H1 (cell line): ENCODE results near the gene STEAP2. TPM values are rescaled to one million over a fixed set of nuclear protein-coding genes. Genes with fewer than 3 reads are reported as not detected.

ENCODE experiments used
- CTCF ChIA-PET: fragments of 300-600 bp; sonication (Branson Sonifier 250); formaldehyde crosslinking; loops from one replicate; lab custom pipeline; 2021; ENCODE audit not compliant: partially characterized antibody; lab: Charles Lee
- POLR2A ChIA-PET: fragments of 300-600 bp; sonication (Branson Sonifier 250); formaldehyde crosslinking; loops from one replicate; lab custom pipeline; 2021; ENCODE audit warnings: inconsistent platforms; ENCODE audit not compliant: partially characterized antibody; lab: Charles Lee
- DNase-seq, 2 experiments: peaks; one replicate each; pipeline versions ENCODE4 v3.0.0 to v3.0.0-alpha.2; 2010 to 2022; ENCODE audit warnings: low spot score in 2 of 2, low read depth in 1 of 2, mixed read lengths in 1 of 2
- FAIRE-seq: peaks from 2 replicates; lab custom pipeline; 2011; peaks lifted over from hg19 to GRCh38; lab: Jason Lieb, UNC
- H2AFZ ChIP-seq: 2 replicates; pipeline ENCODE4 v1.8.1; 2012; ENCODE audit warnings: low read length, inconsistent platforms
- H2AK5ac ChIP-seq: 2 replicates; pipeline ENCODE4 v1.6.1; 2013; ENCODE audit warnings: low read depth, low read length
- H2BK120ac ChIP-seq: replicated peaks from 2 replicates; pipeline ENCODE3; 2013; ENCODE audit warnings: low read depth, low read length, inconsistent platforms
- H2BK12ac ChIP-seq: 2 replicates; pipeline ENCODE4 v1.6.1; 2013; ENCODE audit warnings: low read depth, low read length
- H2BK15ac ChIP-seq: 2 replicates; pipeline ENCODE4 v1.6.1; 2013; ENCODE audit warnings: low read length
- H2BK20ac ChIP-seq: 2 replicates; pipeline ENCODE4 v1.6.1; 2013; ENCODE audit warnings: low read length
- H2BK5ac ChIP-seq: 2 replicates; pipeline ENCODE4 v1.6.1; 2013; ENCODE audit warnings: low read depth, low read length
- H3K14ac ChIP-seq: 2 replicates; pipeline ENCODE4 v1.6.1; 2013; ENCODE audit warnings: inconsistent platforms; ENCODE audit not compliant: insufficient read length
- H3K18ac ChIP-seq: 2 replicates; pipeline ENCODE4 v1.6.1; 2013; ENCODE audit warnings: low read length; ENCODE audit errors: extremely low read depth
- H3K23ac ChIP-seq: 2 replicates; pipeline ENCODE4 v1.6.1; 2013; ENCODE audit warnings: inconsistent platforms; ENCODE audit not compliant: insufficient read length
- H3K23me2 ChIP-seq: 2 replicates; pipeline ENCODE4 v1.6.1; 2013; ENCODE audit warnings: low read depth, low read length
- H3K27ac ChIP-seq: 2 replicates; pipeline ENCODE4 v1.6.1; 2011; ENCODE audit warnings: low read depth, low read length, inconsistent platforms
- H3K27me3 ChIP-seq, 4 experiments: replicated peaks in 1 of 4; 1 replicate in 1 of 4; 2 replicates in 3 of 4; pipeline versions ENCODE4 v1.6.1 to v1.8.1; 2011 to 2013; ENCODE audit warnings: low read length in 3 of 4, mild to moderate bottlenecking in 3 of 4, inconsistent platforms in 2 of 4, mixed read lengths in 2 of 4, moderate library complexity in 1 of 4; ENCODE audit not compliant: control insufficient read depth in 3 of 4, insufficient read depth in 3 of 4; ENCODE audit errors: extremely low read depth in 1 of 4
- H3K36me3 ChIP-seq, 4 experiments: 2 replicates each; pipeline versions ENCODE4 v1.6.1 to v1.8.1; 2011 to 2013; ENCODE audit warnings: mild to moderate bottlenecking in 4 of 4, low read length in 3 of 4, moderate library complexity in 2 of 4, control low read depth in 1 of 4, inconsistent platforms in 1 of 4; ENCODE audit not compliant: insufficient read depth in 4 of 4, control insufficient read depth in 2 of 4
- H3K4ac ChIP-seq: replicated peaks from 2 replicates; pipeline ENCODE3; 2013; ENCODE audit warnings: low read length, low read depth, mixed read lengths, inconsistent platforms; ENCODE audit not compliant: insufficient read length
- H3K4me1 ChIP-seq, 4 experiments: replicated peaks in 1 of 4; 1 replicate in 1 of 4; 2 replicates in 3 of 4; pipeline versions ENCODE4 v1.6.1 to v1.8.1; 2011 to 2013; ENCODE audit warnings: low read length in 3 of 4, inconsistent platforms in 2 of 4, mixed read lengths in 1 of 4; ENCODE audit not compliant: insufficient read depth in 4 of 4, control insufficient read depth in 3 of 4
- H3K4me2 ChIP-seq, 2 experiments: 2 replicates each; pipeline versions ENCODE4 v1.6.1 to v1.8.1; 2011 to 2013; ENCODE audit warnings: low read depth in 2 of 2, low read length in 2 of 2, control low read depth in 1 of 2, inconsistent platforms in 1 of 2, mild to moderate bottlenecking in 1 of 2; ENCODE audit not compliant: insufficient read depth in 1 of 2
- H3K4me3 ChIP-seq, 4 experiments: fragments of 200-600, 300-600 bp in 1 of 4; sonication (generic), shearing (Covaris generic), sonication (Bioruptor Twin) in 1 of 4; 2 replicates each; pipeline versions ENCODE4 v1.5.1 to v1.8.1; 2011 to 2016; ENCODE audit warnings: low read length in 4 of 4, low read depth in 3 of 4, control low read depth in 2 of 4, inconsistent platforms in 2 of 4, mild to moderate bottlenecking in 2 of 4, mixed read lengths in 1 of 4, moderate library complexity in 1 of 4; ENCODE audit not compliant: insufficient read depth in 2 of 4; ENCODE audit errors: extremely low read depth in 1 of 4
- H3K56ac ChIP-seq: replicated peaks from 2 replicates; pipeline ENCODE3; 2013; ENCODE audit warnings: low read depth, mild to moderate bottlenecking, mixed read lengths, low read length, inconsistent platforms; ENCODE audit not compliant: insufficient read length
- H3K79me1 ChIP-seq: 2 replicates; pipeline ENCODE4 v1.6.1; 2013; ENCODE audit warnings: low read depth, low read length, control low read depth
- H3K79me2 ChIP-seq, 2 experiments: 2 replicates each; pipeline versions ENCODE4 v1.6.1 to v1.8.1; 2012 to 2013; ENCODE audit warnings: low read length in 2 of 2, mild to moderate bottlenecking in 2 of 2, inconsistent platforms in 1 of 2; ENCODE audit not compliant: insufficient read depth in 2 of 2, control insufficient read depth in 1 of 2
- H3K9ac ChIP-seq, 4 experiments: replicated peaks in 1 of 4; 1 replicate in 1 of 4; 2 replicates in 3 of 4; pipeline versions ENCODE4 v1.6.1 to v1.8.1; 2011 to 2013; ENCODE audit warnings: low read depth in 3 of 4, low read length in 3 of 4, control low read depth in 2 of 4, mild to moderate bottlenecking in 2 of 4, moderate library complexity in 2 of 4, inconsistent platforms in 1 of 4; ENCODE audit errors: extremely low read depth in 1 of 4
- H3K9me3 ChIP-seq, 2 experiments: 2 replicates each; pipeline versions ENCODE4 v1.6.1 to v1.8.1; 2012 to 2013; ENCODE audit warnings: mild to moderate bottlenecking in 2 of 2, moderate library complexity in 2 of 2, control low read depth in 1 of 2, inconsistent platforms in 1 of 2, low read depth in 1 of 2, low read length in 1 of 2, mixed read lengths in 1 of 2; ENCODE audit not compliant: insufficient read depth in 2 of 2
- H4K20me1 ChIP-seq, 2 experiments: replicated peaks in 1 of 2; 2 replicates each; pipeline versions ENCODE3 to v1.8.1; 2011 to 2013; ENCODE audit warnings: inconsistent platforms in 2 of 2, low read length in 2 of 2, mild to moderate bottlenecking in 1 of 2; ENCODE audit not compliant: insufficient read depth in 2 of 2, control insufficient read depth in 1 of 2
- H4K5ac ChIP-seq: 2 replicates; pipeline ENCODE4 v1.6.1; 2013; ENCODE audit warnings: low read length, low read depth, mixed read lengths, inconsistent platforms; ENCODE audit not compliant: insufficient read length
- H4K8ac ChIP-seq: 2 replicates; pipeline ENCODE4 v1.8.0; 2013; ENCODE audit warnings: mild to moderate bottlenecking, moderate library complexity, low read length, inconsistent platforms; ENCODE audit not compliant: insufficient read depth; ENCODE audit errors: extremely low read depth
- H4K91ac ChIP-seq: replicated peaks from 2 replicates; pipeline ENCODE3; 2013; ENCODE audit warnings: low read length, mixed read lengths, inconsistent platforms; ENCODE audit not compliant: insufficient read length
- CBX5 ChIP-seq: fragments of 300-800, 300-1000 bp; sonication (generic); IDR thresholded peaks from 2 replicates; pipeline ENCODE4 v1.7.1; 2016; ENCODE audit warnings: antibody characterized with exemption, low read length, low read depth
- CREB1 ChIP-seq: IDR thresholded peaks from 2 replicates; pipeline ENCODE4 v1.6.1; 2012; ENCODE audit warnings: inconsistent platforms
- GTF2F1 ChIP-seq: IDR thresholded peaks from 2 replicates; pipeline ENCODE4 v1.6.1; 2012; ENCODE audit warnings: low read depth, low read length, improper control_type of control experiment, borderline replicate concordance
- KDM1A ChIP-seq: fragments of 200-600, 300-600 bp; sonication (generic); IDR thresholded peaks from 2 replicates; pipeline ENCODE4 v1.7.1; 2016; ENCODE audit warnings: mild to moderate bottlenecking, low read length, borderline replicate concordance
- POU5F1 ChIP-seq: IDR thresholded peaks from 2 replicates; pipeline ENCODE4 v1.6.1; 2011; ENCODE audit warnings: low read depth, mild to moderate bottlenecking, low read length, moderate library complexity
- RXRA ChIP-seq: IDR thresholded peaks from 2 replicates; pipeline ENCODE4 v1.6.1; 2011; ENCODE audit warnings: low read depth, mild to moderate bottlenecking, low read length, moderate library complexity; ENCODE audit not compliant: insufficient read depth
- SP1 ChIP-seq: IDR thresholded peaks from 2 replicates; pipeline ENCODE4 v1.6.1; 2011; ENCODE audit warnings: low read depth, low read length
- SP4 ChIP-seq: IDR thresholded peaks from 2 replicates; pipeline ENCODE4 v1.6.1; 2012; ENCODE audit warnings: low read length, inconsistent platforms
- WGBS, 2 experiments: shearing (Covaris generic) in 1 of 2; methylation state at CpG; one replicate each; pipeline versions ENCODE4 v1.1.6 to v1.1.7; 2013 to 2015; ENCODE audit warnings: low lambda C conversion rate in 2 of 2, mixed read lengths in 2 of 2, inconsistent platforms in 1 of 2, low coverage in 1 of 2, missing lambda C conversion rate in 1 of 2; ENCODE audit not compliant: insufficient replicate concordance in 2 of 2, insufficient coverage in 1 of 2, insufficient read length in 1 of 2; ENCODE audit errors: extremely low coverage in 1 of 2, missing lambda C conversion rate in 1 of 2; 5-methylcytosine and 5-hydroxymethylcytosine counted together
- polyA plus RNA-seq, 7 experiments: library from polyadenylated mRNA; depleted of rRNA in 3 of 7; stranded (reverse) in 5 of 7; unstranded in 2 of 7; fragments of >200 nt in 5 of 7; fragments of 200-250 nt in 2 of 7; gene quantifications; 1 replicate in 5 of 7; 2 replicates in 1 of 7; 4 replicates in 1 of 7; pipeline versions ENCODE4 v1.2.1 to v1.2.3, GENCODE V29; 2011 to 2013; ENCODE audit warnings: missing spikeins in 2 of 7, mixed read lengths in 2 of 7
- total RNA-seq: library from RNA; stranded (reverse); fragmentation: NEBNext Ultra II Directional; extraction: Animal tissue kit (Norgen Biotek cat#: 25700); gene quantifications from 2 replicates; pipeline ENCODE4 v1.2.1, GENCODE V29; 2021
- TF ChIP-seq, protein P1 (sequence below): IDR thresholded peaks from 2 replicates; pipeline ENCODE4 v1.6.1; 2011; ENCODE audit warnings: low read length, improper control_type of control experiment

Gene STEAP2
- total and polyA plus RNA-seq, 2 of the 8 experiments (the other 6 are each of a cell fraction or from before 2014, with no cell fraction given), result 13.4 to 18.4 TPM

DNA sequence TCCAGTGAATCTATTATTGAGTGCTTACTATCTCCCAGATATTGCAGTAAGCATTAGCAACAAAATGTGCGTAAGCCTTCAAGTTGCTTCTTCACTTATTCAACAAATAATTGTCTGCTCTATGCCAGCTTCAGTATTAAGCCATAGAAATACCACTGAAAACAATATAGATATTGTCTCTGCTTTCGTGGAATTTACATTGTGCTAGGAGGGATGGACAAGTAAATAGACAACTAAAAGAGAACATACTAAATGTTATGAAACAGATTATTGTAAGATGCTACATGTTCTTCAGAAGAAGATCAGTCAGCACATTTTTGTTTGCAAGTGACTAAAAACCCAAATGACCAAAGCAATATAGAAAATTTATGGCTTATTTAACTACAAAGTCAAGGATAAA lies 60.7 kb downstream of the STEAP2 start:
- H3K9me3 ChIP-seq, result no peaks in the 10 kb centered on the region
- no peak for TF ChIP-seq CREB1
- TF ChIP-seq, protein P1, sequence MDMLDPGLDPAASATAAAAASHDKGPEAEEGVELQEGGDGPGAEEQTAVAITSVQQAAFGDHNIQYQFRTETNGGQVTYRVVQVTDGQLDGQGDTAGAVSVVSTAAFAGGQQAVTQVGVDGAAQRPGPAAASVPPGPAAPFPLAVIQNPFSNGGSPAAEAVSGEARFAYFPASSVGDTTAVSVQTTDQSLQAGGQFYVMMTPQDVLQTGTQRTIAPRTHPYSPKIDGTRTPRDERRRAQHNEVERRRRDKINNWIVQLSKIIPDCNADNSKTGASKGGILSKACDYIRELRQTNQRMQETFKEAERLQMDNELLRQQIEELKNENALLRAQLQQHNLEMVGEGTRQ, result no peak
- no peak for TF ChIP-seq GTF2F1
- TF ChIP-seq SP4, result no peak
- TF ChIP-seq KDM1A, result no peak
- TF ChIP-seq POU5F1, result no peak
- no peak for TF ChIP-seq CBX5
- TF ChIP-seq SP1, result no peak
- TF ChIP-seq RXRA, result no peak
- TF ChIP-seq, all 59 proteins: peak for 0
- 93% methylated on average over 2 of the region's 2 CpGs; no CpG with 5 or more reads in 1 of the 2 experiments for WGBS, 2 experiments
- no peak overlapping the region for H2AFZ ChIP-seq
- CTCF ChIA-PET, result no interaction called here
- H2BK5ac ChIP-seq, result no peak overlapping the region
- no peak overlapping the region for H3K4me3 ChIP-seq
- H4K91ac ChIP-seq, result no peak overlapping the region
- no peak overlapping the region for H3K56ac ChIP-seq
- no peaks in the 10 kb centered on the region for H3K27me3 ChIP-seq
- no peak overlapping the region for H2BK20ac ChIP-seq
- no peak overlapping the region for H3K4me2 ChIP-seq
- H4K8ac ChIP-seq, result no peak overlapping the region
- H3K23ac ChIP-seq, result no peak overlapping the region
- no peaks in the 10 kb centered on the region for H3K4me1 ChIP-seq
- H3K79me2 ChIP-seq, result no peaks in the 10 kb centered on the region
- H2AK5ac ChIP-seq, result no peak overlapping the region
- FAIRE-seq (no peak), DNase-seq (no peak)
- no peaks in the 10 kb centered on the region for H3K23me2 ChIP-seq
- no peak overlapping the region for H3K27ac ChIP-seq
- H2BK15ac ChIP-seq, result no peak overlapping the region
- H2BK120ac ChIP-seq, result no peak overlapping the region
- H3K79me1 ChIP-seq, result no peaks in the 10 kb centered on the region
- no peak overlapping the region for H3K18ac ChIP-seq
- no peak overlapping the region for H3K9ac ChIP-seq
- POLR2A ChIA-PET, result no interaction called here
- no peaks in the 10 kb centered on the region for H4K20me1 ChIP-seq
- no peak overlapping the region for H2BK12ac ChIP-seq
- no peak overlapping the region for H4K5ac ChIP-seq
- H3K4ac ChIP-seq, result no peak overlapping the region
- H3K36me3 ChIP-seq, result no peaks in the 10 kb centered on the region
- H3K14ac ChIP-seq, result no peak overlapping the region
